Right kidney (tissue), 1 donor: Measurements from ENCODE around the gene EDN1.
"Not testable (repeated sequence)": the region's sequence is repeated elsewhere in the genome, so short reads cannot be mapped to it uniquely, and the experiment has no call there.

Experiments
- DNase-seq: peaks from one replicate; pipeline ENCODE4 v3.0.0-alpha.2; 2016

EDN1 gene

GRCh38 chr6:12327391-12327790 lies 37.2 kb downstream of the EDN1 start:
- no peak for DNase-seq

- DNase-seq, result no peak
Observed at GRCh38 chr6:12327988-12328387, 37.8 kb downstream of the EDN1 start.

GRCh38 chr6:12328701-12329100 lies 38.5 kb downstream of the EDN1 start:
- no peak for DNase-seq

DNA sequence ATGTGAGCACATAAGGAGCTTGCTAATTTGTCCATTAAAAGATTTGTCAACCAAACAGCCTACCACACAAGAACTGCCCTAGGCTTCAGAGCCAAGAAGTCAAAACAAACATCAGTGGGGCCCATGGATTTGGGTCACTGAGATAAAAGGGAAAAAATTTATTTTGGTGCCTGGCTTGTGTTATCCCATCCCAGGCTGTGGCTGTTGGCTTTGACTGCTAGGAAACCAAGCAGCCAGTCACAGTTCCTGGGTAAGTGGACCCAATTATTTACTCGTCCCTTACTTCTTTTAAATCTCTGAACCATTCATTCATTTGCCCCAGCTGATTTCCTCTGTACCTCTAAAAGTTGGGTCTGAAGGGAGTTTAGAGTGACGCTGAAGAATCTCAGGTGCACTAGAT lies 41.3 kb downstream of the EDN1 start:
- no peak for DNase-seq

GRCh38 chr6:12331951-12332749 lies 42.0 kb downstream of the EDN1 start:
- no peak for DNase-seq

DNA sequence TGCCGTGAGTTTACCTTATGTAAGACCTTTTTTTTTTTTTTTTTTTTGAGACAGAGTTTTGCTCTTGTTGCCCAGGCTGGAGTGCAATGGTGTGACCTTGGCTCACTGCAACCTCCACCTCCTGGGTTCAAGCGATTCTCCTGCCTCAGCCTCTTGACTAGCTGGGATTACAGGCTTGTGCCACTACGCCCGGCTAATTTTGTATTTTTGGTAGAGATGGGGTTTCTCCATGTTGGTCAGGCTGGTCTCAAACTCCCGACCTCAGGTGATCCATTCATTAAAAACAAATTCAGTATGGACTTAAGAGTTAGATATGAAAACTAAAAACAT lies 42.6 kb downstream of the EDN1 start:
- DNase-seq, result not testable (repeated sequence)

GRCh38 chr6:12333128-12333527 lies 43.0 kb downstream of the EDN1 start:
- DNase-seq, result no peak

- DNase-seq, result no peak
Observed at GRCh38 chr6:12334526-12335130, 44.5 kb downstream of the EDN1 start.

- no peak for DNase-seq
Observed at GRCh38 chr6:12335131-12335527, 45.0 kb downstream of the EDN1 start.

- DNase-seq, result no peak
Observed at GRCh38 chr6:12335717-12336116, 45.6 kb downstream of the EDN1 start.

DNA sequence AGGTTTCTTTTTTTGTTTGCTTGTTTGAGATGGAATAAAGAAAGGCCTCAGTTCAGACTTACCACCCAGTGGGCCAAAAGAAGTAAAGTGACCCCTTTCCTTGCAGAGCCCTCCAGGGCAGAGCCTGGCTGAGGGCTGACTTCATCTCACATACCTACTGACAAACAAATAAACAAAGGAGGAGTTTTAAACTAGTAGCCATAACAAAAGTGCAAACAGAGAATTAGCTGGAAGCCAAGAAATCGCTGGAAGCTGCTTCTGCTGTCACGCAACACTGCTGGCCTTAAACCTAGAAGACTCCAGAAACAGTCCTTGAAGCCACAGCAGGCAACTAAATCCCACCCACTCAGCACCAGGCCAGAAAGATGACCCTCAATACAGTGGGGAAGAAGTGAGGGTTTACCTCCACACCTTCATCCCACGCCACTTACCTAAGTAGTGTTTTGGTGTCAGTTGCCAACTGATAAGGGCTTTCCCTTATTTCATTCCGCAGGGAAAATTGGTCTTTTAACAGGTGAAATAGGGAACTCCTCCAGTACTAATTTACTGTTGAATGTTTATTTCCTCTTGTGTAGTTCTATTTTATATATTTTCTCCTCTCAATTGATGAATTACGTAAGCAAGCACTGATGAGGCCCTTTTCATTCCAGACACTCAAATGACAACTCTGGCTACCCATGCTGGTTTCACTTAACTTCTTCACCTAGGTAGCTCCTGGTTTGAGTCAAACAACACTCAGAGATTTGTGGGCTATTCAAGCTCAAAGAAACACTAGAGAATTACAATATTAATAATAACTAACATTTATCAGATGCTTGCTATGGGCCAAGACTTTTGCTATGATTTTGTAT lies 46.2 kb downstream of the EDN1 start:
- DNase-seq, result no peak

GRCh38 chr6:12339022-12339421 lies 48.9 kb downstream of the EDN1 start:
- no peak for DNase-seq

- no peak for DNase-seq
Observed at GRCh38 chr6:12339808-12340487, 49.8 kb downstream of the EDN1 start.

DNA sequence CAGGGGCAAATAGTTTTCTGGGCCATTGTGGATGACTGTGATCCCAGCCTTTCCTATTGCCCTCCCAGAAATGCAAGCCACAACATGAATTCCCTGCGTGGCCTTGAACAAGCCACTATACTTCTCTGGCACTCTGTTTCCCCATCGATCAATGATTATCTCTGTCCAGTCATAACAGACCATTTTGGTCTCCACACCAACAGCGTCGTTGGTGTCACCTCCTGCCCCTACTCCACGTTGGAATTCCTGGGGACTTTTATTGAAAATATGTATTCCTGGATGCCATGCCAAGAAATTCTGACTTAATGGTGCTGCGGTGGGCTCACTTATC lies 50.3 kb downstream of the EDN1 start:
- DNase-seq, result no peak

GRCh38 chr6:12342664-12343063 lies 52.5 kb downstream of the EDN1 start:
- DNase-seq, result no peak

DNA sequence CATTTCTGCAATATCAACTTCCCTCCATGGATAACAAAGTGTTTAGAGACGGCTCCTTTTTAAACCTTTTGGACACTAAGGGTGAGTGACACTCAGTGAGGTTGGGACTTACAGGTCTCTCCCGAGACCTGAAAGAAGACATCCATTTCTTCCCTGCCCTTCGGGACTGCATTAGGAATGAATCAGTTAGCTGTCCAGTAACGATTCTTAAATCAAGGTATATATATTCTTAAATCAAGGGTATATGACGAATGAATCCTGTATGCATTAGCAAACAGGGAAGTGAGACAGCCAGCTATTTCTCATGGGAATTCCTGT lies 52.9 kb downstream of the EDN1 start:
- DNase-seq, result no peak

DNA sequence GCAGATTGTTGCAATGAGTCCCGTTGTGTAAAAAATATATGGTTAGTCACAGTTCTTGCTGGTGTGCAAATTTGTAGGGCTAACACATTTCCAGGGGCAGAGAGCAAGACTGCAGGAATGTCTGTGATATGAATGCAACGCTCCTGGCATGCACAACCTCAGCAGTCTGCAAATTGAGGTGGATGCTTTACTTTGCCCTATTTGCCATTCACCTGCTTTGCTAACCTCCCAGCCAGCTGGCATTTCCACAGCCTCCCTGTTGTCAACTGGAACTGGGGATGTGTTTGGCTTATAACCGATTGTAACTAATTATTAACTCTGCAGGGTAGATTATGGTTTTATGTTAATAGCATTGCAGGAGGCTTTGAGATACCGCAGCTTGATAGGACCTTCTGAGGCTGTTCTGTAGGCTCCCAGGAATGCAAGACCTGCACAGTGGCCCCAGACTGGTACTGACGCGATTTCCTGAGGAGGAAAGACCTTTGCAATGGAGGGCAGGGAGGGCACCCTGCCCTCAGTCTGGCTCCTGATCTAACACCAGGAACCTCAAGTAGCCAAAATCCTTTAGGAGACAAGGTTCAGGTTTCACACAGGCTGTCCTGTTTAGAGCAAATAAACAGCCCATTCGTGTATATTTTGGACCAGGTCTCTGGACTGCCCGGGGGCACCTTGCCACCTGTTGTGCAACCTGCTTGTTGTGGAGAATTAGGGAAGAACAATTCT lies 53.4 kb downstream of the EDN1 start:
- DNase-seq, result no peak

DNA sequence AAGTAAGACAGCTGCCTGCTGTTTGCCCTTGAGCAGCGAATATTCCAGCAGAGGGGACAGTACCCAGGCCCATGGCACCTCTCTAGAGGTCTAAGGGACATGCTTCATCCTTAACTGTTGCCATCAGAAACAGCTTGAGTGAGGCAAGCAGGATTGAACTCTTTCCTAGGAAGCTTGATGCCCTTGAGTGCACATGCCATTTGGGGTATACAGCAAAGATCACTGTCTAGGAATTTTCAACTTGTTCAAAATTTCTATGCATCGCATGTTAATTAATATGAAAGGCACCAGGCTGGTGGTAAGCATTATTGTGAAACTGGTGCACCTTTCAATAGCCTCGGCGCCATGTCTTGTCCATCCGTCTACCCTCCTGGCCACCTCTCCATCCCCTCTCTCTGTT lies 54.1 kb downstream of the EDN1 start:
- DNase-seq, result no peak

DNA sequence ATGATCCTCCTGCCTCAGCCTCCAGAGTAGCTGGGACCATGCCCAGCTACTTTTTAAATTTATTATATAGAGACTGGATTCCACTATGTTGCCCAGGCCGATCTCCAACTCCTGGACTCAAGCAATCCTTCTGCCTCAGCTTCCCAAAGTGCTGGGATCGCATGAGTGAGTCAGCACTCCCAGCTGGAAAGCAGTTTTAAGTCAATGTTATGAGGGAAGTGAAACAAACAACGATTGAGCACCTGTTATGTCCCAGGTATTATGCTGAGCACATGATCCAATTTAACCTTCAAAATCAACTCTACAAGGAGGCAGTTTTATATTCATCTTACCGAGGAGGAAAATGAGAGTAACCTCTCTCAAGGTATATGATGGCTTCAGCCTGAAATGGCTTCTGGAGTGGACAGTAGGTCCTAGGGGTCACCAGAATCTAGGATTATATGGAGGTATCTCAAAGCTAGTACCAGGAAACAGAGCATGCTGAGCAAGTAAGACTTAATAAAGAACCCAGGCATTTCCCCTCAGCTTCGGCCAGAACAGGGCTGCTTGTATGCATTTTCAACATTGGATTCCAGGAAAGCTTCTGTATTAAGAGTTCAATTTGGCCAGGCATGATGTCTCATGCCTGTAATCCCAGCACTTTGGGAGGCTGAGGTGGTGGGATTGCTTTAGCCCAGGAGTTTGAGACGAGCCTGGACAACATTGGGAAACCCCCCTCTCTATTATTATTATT lies 55.0 kb downstream of the EDN1 start:
- no peak for DNase-seq

- no peak for DNase-seq
Observed at GRCh38 chr6:12345694-12346058, 55.5 kb downstream of the EDN1 start.
